ENCODE data around the gene OVAAL. TPM values are rescaled to one million over a fixed set of nuclear protein-coding genes. Genes with fewer than 3 reads are reported as not detected.

OVAAL gene
- total and polyA plus RNA-seq, 2 of the 8 experiments (the other 6 are each of a cell fraction or from before 2014, with no cell fraction given), result not detected

DNA sequence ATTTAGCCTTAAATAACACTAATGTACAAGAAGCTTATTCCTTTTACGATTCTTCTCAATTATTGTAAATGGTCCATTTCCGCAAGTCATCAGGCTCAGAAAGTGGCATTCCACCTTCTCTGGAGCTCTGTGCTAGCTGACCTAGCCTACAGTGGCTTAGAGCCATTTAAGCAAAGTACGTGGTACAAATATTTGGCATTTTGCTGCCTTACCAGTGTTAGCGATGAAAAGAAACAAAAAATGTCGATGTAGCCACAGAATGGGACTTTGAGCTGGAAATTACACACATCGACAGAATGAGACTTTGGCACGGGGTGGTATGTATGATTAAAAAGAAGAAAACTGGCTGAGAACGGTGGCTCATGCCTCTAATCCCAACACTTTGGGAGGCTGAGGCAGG, 26.1 kb downstream of the OVAAL start (continued):
- no peak for TF ChIP-seq SIN3A (conservative IDR thresholded peaks at IDR 0.05 in 1 of 2, IDR thresholded peaks at IDR 0.05 in 1 of 2; ENCODE audit: low read depth in 1 of 2, low read length in 2 of 2)
- TF ChIP-seq SRF (IDR thresholded peaks at IDR 0.05; ENCODE audit: low read depth, low read length), result no peak
- TF ChIP-seq CHD1 (IDR thresholded peaks at IDR 0.05; ENCODE audit: low read depth, low read length), result no peak
- TF ChIP-seq FOSL1 (IDR thresholded peaks at IDR 0.05; ENCODE audit: insufficient read depth, low read depth, low read length), result no peak
- TF ChIP-seq KDM4A (IDR thresholded peaks at IDR 0.05; ENCODE audit: low read depth, low read length, severe bottlenecking), result no peak
- no peak for TF ChIP-seq BRCA1 (IDR thresholded peaks at IDR 0.05; ENCODE audit: low read depth, low read length)
